IMR-90 (cell line): ENCODE measurements around the gene VRK2. TPM values are rescaled to one million over a fixed set of nuclear protein-coding genes. Genes with fewer than 3 reads are reported as not detected.

Source experiments
- ATAC-seq: fragments of 200-7000 bp; cut with Tn5 transposase; 2 replicates; pipeline ENCODE4 v1.9.1; 2020; ENCODE audit warnings: low read depth, mild to moderate bottlenecking, moderate library complexity
- BruUV-seq: library from RNA; stranded (reverse); fragments of 400-500 nt; replicated peaks from 2 replicates; lab custom pipeline; 2021; lab: Mats Ljungman, UMichigan
- CTCF ChIA-PET: fragments of 300-600 bp; formaldehyde crosslinking; extraction: SDS; loops from one replicate; lab custom pipeline; 2021; ENCODE audit warnings: antibody characterized with exemption; lab: Yijun Ruan, JAX
- POLR2A ChIA-PET: fragments of 300-600 bp; sonication (Branson Sonifier 250); formaldehyde crosslinking; loops from one replicate; lab custom pipeline; 2022; ENCODE audit warnings: antibody characterized with exemption; ENCODE audit not compliant: unreplicated experiment; lab: Charles Lee
- DNase-seq: peaks from one replicate; pipeline ENCODE4 v3.0.0; 2013
- H2AFZ ChIP-seq: replicated peaks from 2 replicates; pipeline ENCODE3; 2013; ENCODE audit warnings: low read length, mild to moderate bottlenecking; ENCODE audit not compliant: poor library complexity
- H2AK5ac ChIP-seq: 2 replicates; pipeline ENCODE4 v1.6.1; 2013; ENCODE audit warnings: low read depth, low read length, inconsistent platforms
- H2AK9ac ChIP-seq: replicated peaks from 2 replicates; pipeline ENCODE3; 2013; ENCODE audit warnings: mild to moderate bottlenecking, low read depth, low read length, moderate library complexity; ENCODE audit not compliant: poor library complexity
- H2BK120ac ChIP-seq: 2 replicates; pipeline ENCODE4 v1.6.1; 2013; ENCODE audit warnings: low read depth, low read length, inconsistent platforms
- H2BK15ac ChIP-seq: 3 replicates; pipeline ENCODE4 v1.6.1; 2013; ENCODE audit warnings: low read depth, low read length, inconsistent platforms
- H2BK20ac ChIP-seq: 2 replicates; pipeline ENCODE4 v1.6.1; 2013; ENCODE audit warnings: low read depth, mild to moderate bottlenecking, inconsistent platforms, low read length, moderate library complexity
- H2BK5ac ChIP-seq: 2 replicates; pipeline ENCODE4 v1.6.1; 2013; ENCODE audit warnings: mild to moderate bottlenecking, low read depth, low read length, inconsistent platforms; ENCODE audit not compliant: poor library complexity, severe bottlenecking
- H3K14ac ChIP-seq: replicated peaks from 2 replicates; pipeline ENCODE4 v1.6.1; 2013; ENCODE audit warnings: low read depth, low read length, inconsistent platforms
- H3K18ac ChIP-seq: 2 replicates; pipeline ENCODE4 v1.6.1; 2013; ENCODE audit warnings: low read depth, low read length, control low read depth
- H3K23ac ChIP-seq: 2 replicates; pipeline ENCODE4 v1.6.1; 2013; ENCODE audit warnings: low read depth, low read length, inconsistent platforms
- H3K27ac ChIP-seq: 2 replicates; pipeline ENCODE4 v1.5.1; 2013; ENCODE audit warnings: mild to moderate bottlenecking, control low read depth, low read length; ENCODE audit not compliant: insufficient read depth
- H3K27me3 ChIP-seq: 2 replicates; pipeline ENCODE4 v1.6.1; 2013; ENCODE audit warnings: low read length; ENCODE audit not compliant: control insufficient read depth, insufficient read depth
- H3K36me3 ChIP-seq: 2 replicates; pipeline ENCODE4 v1.6.1; 2013; ENCODE audit warnings: low read length, mixed read lengths; ENCODE audit not compliant: control insufficient read depth, insufficient read depth
- H3K4ac ChIP-seq: 2 replicates; pipeline ENCODE4 v1.6.1; 2013; ENCODE audit warnings: low read depth, low read length, inconsistent platforms
- H3K4me1 ChIP-seq: 2 replicates; pipeline ENCODE4 v1.6.1; 2013; ENCODE audit warnings: low read length, mixed read lengths; ENCODE audit not compliant: control insufficient read depth, insufficient read depth
- H3K4me2 ChIP-seq: 2 replicates; pipeline ENCODE4 v1.6.1; 2013; ENCODE audit warnings: low read depth, mild to moderate bottlenecking, control low read depth, low read length, moderate library complexity
- H3K4me3 ChIP-seq: 2 replicates; pipeline ENCODE4 v1.5.1; 2013; ENCODE audit warnings: low read depth, mild to moderate bottlenecking, control low read depth, low read length, moderate library complexity; ENCODE audit not compliant: insufficient read depth
- H3K56ac ChIP-seq: 2 replicates; pipeline ENCODE4 v1.6.1; 2013; ENCODE audit warnings: low read length, inconsistent platforms; ENCODE audit not compliant: insufficient read depth; ENCODE audit errors: extremely low read depth
- H3K79me1 ChIP-seq, 2 experiments: 2 replicates each; pipeline ENCODE4 v1.6.1; 2013; ENCODE audit warnings: low read length in 2 of 2, inconsistent platforms in 1 of 2, low read depth in 1 of 2
- H3K9ac ChIP-seq: 2 replicates; pipeline ENCODE4 v1.6.1; 2013; ENCODE audit warnings: low read depth, low read length, control low read depth
- H3K9me1 ChIP-seq: 2 replicates; pipeline ENCODE4 v1.6.1; 2013; ENCODE audit warnings: low read length, inconsistent platforms; ENCODE audit not compliant: insufficient read depth
- H3K9me3 ChIP-seq: 2 replicates; pipeline ENCODE4 v1.6.1; 2013; ENCODE audit warnings: low read length; ENCODE audit not compliant: control insufficient read depth, insufficient read depth
- H4K20me1 ChIP-seq: 2 replicates; pipeline ENCODE4 v1.6.1; 2013; ENCODE audit warnings: low read length, inconsistent platforms; ENCODE audit not compliant: insufficient read depth
- H4K5ac ChIP-seq: 2 replicates; pipeline ENCODE4 v1.6.1; 2013; ENCODE audit warnings: mild to moderate bottlenecking, low read depth, low read length, control low read depth
- H4K8ac ChIP-seq, 2 experiments: 2 replicates each; pipeline ENCODE4 v1.6.1; 2013; ENCODE audit warnings: low read depth in 2 of 2, low read length in 2 of 2, control low read depth in 1 of 2, inconsistent platforms in 1 of 2
- H4K91ac ChIP-seq: 2 replicates; pipeline ENCODE4 v1.6.1; 2013; ENCODE audit warnings: low read depth, low read length, inconsistent platforms; ENCODE audit not compliant: insufficient read depth
- BHLHE40 ChIP-seq: fragments of 150-350 bp; IDR thresholded peaks from 2 replicates; pipeline ENCODE4 v1.6.1; 2016; ENCODE audit warnings: mild to moderate bottlenecking, low read depth, low read length
- CEBPB ChIP-seq: IDR thresholded peaks from 2 replicates; pipeline ENCODE4 v1.6.1; 2012; ENCODE audit warnings: low read depth, low read length, improper control_type of control experiment
- CHD1 ChIP-seq: IDR thresholded peaks from 2 replicates; pipeline ENCODE4 v1.6.1; 2012; ENCODE audit warnings: low read depth, low read length, improper control_type of control experiment
- CTCF ChIP-seq: conservative IDR thresholded peaks from 2 replicates; pipeline ENCODE4 v1.5.1; 2012; ENCODE audit warnings: mild to moderate bottlenecking, low read depth, low read length, improper control_type of control experiment
- NFE2L2 ChIP-seq: fragments of 150-350 bp; IDR thresholded peaks from 2 replicates; pipeline ENCODE4 v1.6.1; 2016; ENCODE audit warnings: low read depth, mild to moderate bottlenecking, low read length
- RFX5 ChIP-seq: IDR thresholded peaks from 2 replicates; pipeline ENCODE4 v1.8.0; 2012; ENCODE audit warnings: low read depth, mild to moderate bottlenecking, low read length, moderate library complexity
- WGBS, 2 experiments: methylation state at CpG; one replicate each; pipeline versions ENCODE4 v1.1.5 to v1.1.7; 2013; ENCODE audit warnings: missing lambda C conversion rate in 2 of 2; ENCODE audit not compliant: insufficient read length in 1 of 2; ENCODE audit errors: extremely low coverage in 2 of 2; 5-methylcytosine and 5-hydroxymethylcytosine counted together
- dilution Hi-C: fragments of 300-500 bp; cut with HindIII; formaldehyde crosslinking; loops from one replicate; pipeline ENCODE4 v1.14.3; 2018; ENCODE audit warnings: low sequenced_read_pairs; ENCODE audit not compliant: unreplicated experiment
- in situ Hi-C: fragments of 300-500 bp; cut with MboI; formaldehyde crosslinking; loops from 3 replicates; pipeline ENCODE4 v1.14.3; 2019; ENCODE audit warnings: low sequenced_read_pairs, inconsistent platforms, mixed read lengths
- intact Hi-C: fragments of 100-400 bp; cut with micrococcal nuclease; formaldehyde crosslinking; loops from 2 replicates; pipeline ENCODE4 v1.10.0; 2022
- polyA plus RNA-seq, 3 experiments: library from polyadenylated mRNA; depleted of rRNA; stranded (reverse); fragments of >200 nt; gene quantifications; 2 replicates each; pipeline ENCODE4 v1.2.3, GENCODE V29; 2012; ENCODE audit warnings: low replicate concordance in 1 of 3
- total RNA-seq: library from RNA; depleted of rRNA; stranded (reverse); fragments of >200 nt; gene quantifications from 2 replicates; pipeline ENCODE4 v1.2.3, GENCODE V29; 2012

VRK2 gene
- total and polyA plus RNA-seq, 2 of the 4 experiments (the other 2 are of a cell fraction): 12.2 to 22.8 TPM

DNA sequence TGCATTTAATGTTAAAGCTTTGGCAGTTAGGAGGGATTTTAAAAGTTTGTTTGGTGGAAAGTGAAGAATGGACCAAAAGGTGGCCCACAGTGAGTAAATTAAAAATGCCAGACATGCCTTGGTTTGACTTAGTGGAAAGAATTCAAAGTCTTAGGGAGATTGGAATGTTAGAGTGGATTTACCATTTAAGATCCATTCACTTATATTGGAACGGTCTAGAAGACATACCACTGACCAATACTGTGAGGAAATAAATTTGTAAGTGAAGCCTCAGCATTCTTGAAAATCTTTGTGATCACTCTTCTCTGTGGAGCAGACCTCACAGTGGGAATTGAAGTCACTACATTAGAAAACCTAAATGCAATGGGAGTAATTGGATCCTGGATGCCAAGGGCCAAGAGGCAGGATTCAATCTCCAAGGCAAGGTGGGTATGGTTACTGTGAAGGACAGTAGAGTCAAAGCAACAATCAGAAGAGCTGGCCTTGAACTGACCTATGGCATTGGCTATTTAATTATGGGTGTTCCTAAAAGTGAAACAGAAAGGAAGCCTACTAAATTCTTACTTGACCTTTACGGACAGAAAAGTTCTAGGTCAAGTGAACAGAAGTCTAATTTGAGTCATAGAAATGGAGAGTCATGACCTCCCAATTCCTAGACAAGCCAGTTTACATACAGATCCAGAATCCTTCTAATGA is 40.2 kb upstream of the VRK2 start:
- no peak overlapping the region for H3K18ac ChIP-seq
- no peak overlapping the region for H4K91ac ChIP-seq
- no peak for TF ChIP-seq CTCF
- TF ChIP-seq BHLHE40: no peak
- no peak for TF ChIP-seq RFX5
- no peak for TF ChIP-seq NFE2L2
- TF ChIP-seq CEBPB: no peak
- TF ChIP-seq CHD1: no peak
- no peak overlapping the region for H3K9ac ChIP-seq
- no peak overlapping the region for H4K5ac ChIP-seq
- no peaks in the 10 kb centered on the region for H3K9me3 ChIP-seq
- CTCF ChIA-PET: no interaction called here
- no peak overlapping the region for H2AK5ac ChIP-seq
- no peaks in the 10 kb centered on the region for H3K36me3 ChIP-seq
- H3K27ac ChIP-seq: no peak overlapping the region
- H2AFZ ChIP-seq: no peak overlapping the region
- H2BK5ac ChIP-seq: no peak overlapping the region
- no CpG with 5 or more reads among the region's 2 CpGs for WGBS, 2 experiments
- dilution Hi-C loops: no loop called here
- no peaks in the 10 kb centered on the region for H4K20me1 ChIP-seq
- H3K9me1 ChIP-seq: no peaks in the 10 kb centered on the region
- no peak overlapping the region for H2BK15ac ChIP-seq
- no TSS peak for BruUV-seq
- H3K79me1 ChIP-seq: no peaks in the 10 kb centered on the region
- in situ Hi-C loops: no loop called here
- H2BK120ac ChIP-seq: no peak overlapping the region
- ATAC-seq (peak; percentile 32), DNase-seq (no peak)
- no peak overlapping the region for H2BK20ac ChIP-seq
- no peak overlapping the region for H2AK9ac ChIP-seq
- no peaks in the 10 kb centered on the region for H3K27me3 ChIP-seq
- H3K4me3 ChIP-seq: no peak overlapping the region
- H3K14ac ChIP-seq: no peak overlapping the region
- POLR2A ChIA-PET: no interaction called here
- H3K4ac ChIP-seq: no peak overlapping the region
- no peak overlapping the region for H3K23ac ChIP-seq
- no peaks in the 10 kb centered on the region for H3K4me1 ChIP-seq
- no peak overlapping the region for H3K4me2 ChIP-seq
- no peak overlapping the region for H4K8ac ChIP-seq
- H3K56ac ChIP-seq: no peak overlapping the region
- intact Hi-C loops: no loop called here
